MM.1S (cell line): ENCODE results near the gene AP3S1.
A peak's percentile ranks its signal among the peaks of the same experiment; 100 is the strongest.

ENCODE experiments used
- CTCF ChIP-seq: fragments of 300-600 bp; sonication (generic); IDR thresholded peaks from 2 replicates; pipeline ENCODE4 v1.5.1; 2016; ENCODE audit warnings: antibody characterized with exemption, low read length, mixed read lengths
- EZH2 ChIP-seq: fragments of 300-600 bp; sonication (generic); optimal IDR thresholded peaks from 2 replicates; pipeline ENCODE3; 2017; ENCODE audit warnings: low read depth, mild to moderate bottlenecking, antibody characterized with exemption, low read length, mixed read lengths
- EZH2phosphoT487 ChIP-seq: fragments of 300-600 bp; sonication (generic); IDR thresholded peaks from 2 replicates; pipeline ENCODE4 v1.6.1; 2018; ENCODE audit warnings: antibody characterized with exemption, low read length

GRCh38 chr5:115888027-115888426 is 46.3 kb downstream of the AP3S1 start:
- peak; percentile 26 for TF ChIP-seq CTCF
- no peak for TF ChIP-seq EZH2phosphoT487
- TF ChIP-seq EZH2: no peak
